Bone marrow (tissue), 2 donors: Measurements from ENCODE around the gene CENPT.

Experiments used
- DNase-seq, 2 donors: peaks; one replicate each; lab custom pipeline; 2025; lab: John Stamatoyannopoulos, UW

CENPT gene

GRCh38 chr16:67847064-67847861 lies at the start of gene CENPT:
TSS of gene CENPT (minus strand) at chr16:67847693. CDS start at chr16:67833859, 13,834 bp downstream.
- no peak for DNase-seq

GRCh38 chr16:67897231-67897630 lies 49.7 kb upstream of the CENPT start:
- no peak for DNase-seq

GRCh38 chr16:67893743-67894399 lies 46.4 kb upstream of the CENPT start:
- DNase-seq = no peak

- DNase-seq = peak; percentile 90 to 91
These were observed 45.6 kb upstream of the CENPT start, which contains the start of gene PSKH1 for GRCh38 chr16:67892899-67893742. TSS of gene PSKH1 (plus strand) at chr16:67893254. CDS start at chr16:67908750, 15,496 bp downstream.

- DNase-seq = no peak
These were observed 44.9 kb upstream of the CENPT start for GRCh38 chr16:67892375-67892774.

- DNase-seq = no peak
These were observed 40.8 kb upstream of the CENPT start for GRCh38 chr16:67888331-67888730.

- DNase-seq = no peak
These were observed 38.9 kb upstream of the CENPT start for GRCh38 chr16:67886387-67886786.

- DNase-seq = no peak
These were observed 38.5 kb upstream of the CENPT start for GRCh38 chr16:67885976-67886375.

- no peak for DNase-seq
These were observed 38.1 kb upstream of the CENPT start for GRCh38 chr16:67885545-67885944.

- no peak for DNase-seq
These were observed 37.2 kb upstream of the CENPT start, which contains the start of gene NRN1L for GRCh38 chr16:67884684-67885083. TSS of gene NRN1L (plus strand) at chr16:67884885. CDS start at chr16:67884904, 19 bp downstream.

GRCh38 chr16:67883872-67884261 lies 36.4 kb upstream of the CENPT start:
- DNase-seq = peak in 1 of 2 donors; percentile 31

GRCh38 chr16:67883146-67883871 lies 35.8 kb upstream of the CENPT start:
- DNase-seq = peak in 1 of 2 donors; percentile 47

- no peak for DNase-seq
These were observed 35.1 kb upstream of the CENPT start for GRCh38 chr16:67882374-67883145.

GRCh38 chr16:67881621-67882161 lies 34.2 kb upstream of the CENPT start:
- DNase-seq = no peak

- DNase-seq = no peak
These were observed 33.1 kb upstream of the CENPT start for GRCh38 chr16:67880584-67880983.

- no peak for DNase-seq
These were observed 32.4 kb upstream of the CENPT start for GRCh38 chr16:67879936-67880335.

- no peak for DNase-seq
These were observed 32.0 kb upstream of the CENPT start for GRCh38 chr16:67879462-67879861.

- DNase-seq = no peak
These were observed 31.4 kb upstream of the CENPT start for GRCh38 chr16:67878846-67879245.

GRCh38 chr16:67878232-67878631 lies 30.7 kb upstream of the CENPT start:
- no peak for DNase-seq

GRCh38 chr16:67877064-67877463 lies 29.6 kb upstream of the CENPT start:
- DNase-seq = no peak

- no peak for DNase-seq
These were observed 26.9 kb upstream of the CENPT start for GRCh38 chr16:67874372-67874771.
